KMS-11 (cell line): ENCODE results near the gene FMNL3.
"Not testable (repeated sequence)": the region's sequence is repeated elsewhere in the genome, so short reads cannot be mapped to it uniquely, and the experiment has no call there.

Source experiments
- H2AFZ ChIP-seq: fragments of 200-600 bp; sonication (generic); 2 replicates; pipeline ENCODE4 v1.6.1; 2016; ENCODE audit warnings: antibody characterized with exemption, mixed run types, low read depth
- H3K27ac ChIP-seq: fragments of 200-600 bp; sonication (generic); 2 replicates; pipeline ENCODE4 v1.6.1; 2016; ENCODE audit warnings: mild to moderate bottlenecking, mixed run types
- H3K27me3 ChIP-seq: fragments of 200-600 bp; sonication (generic); 2 replicates; pipeline ENCODE4 v1.6.1; 2017; ENCODE audit warnings: mild to moderate bottlenecking, low read depth, mixed run types, moderate library complexity; ENCODE audit not compliant: insufficient read depth
- H3K36me3 ChIP-seq: fragments of 200-600 bp; sonication (generic); 2 replicates; pipeline ENCODE4 v1.6.1; 2017; ENCODE audit warnings: mild to moderate bottlenecking, mixed run types; ENCODE audit not compliant: insufficient read depth
- H3K4me1 ChIP-seq: fragments of 200-600 bp; sonication (generic); 2 replicates; pipeline ENCODE4 v1.6.1; 2016; ENCODE audit warnings: mild to moderate bottlenecking, low read depth, mixed run types; ENCODE audit not compliant: poor library complexity, severe bottlenecking
- H3K4me2 ChIP-seq: fragments of 200-600 bp; sonication (generic); 2 replicates; pipeline ENCODE4 v1.7.0; 2016; ENCODE audit warnings: mild to moderate bottlenecking, mixed run types
- H3K4me3 ChIP-seq: fragments of 200-600 bp; sonication (generic); IDR thresholded peaks from 2 replicates; pipeline ENCODE4 v1.6.1; 2017; ENCODE audit warnings: low read depth, low read length, mixed read lengths; ENCODE audit not compliant: insufficient read depth
- H3K79me2 ChIP-seq: fragments of 200-600 bp; sonication (generic); 2 replicates; pipeline ENCODE4 v1.6.1; 2016; ENCODE audit warnings: low read depth, mixed run types; ENCODE audit not compliant: insufficient read depth
- H3K9ac ChIP-seq: fragments of 200-600 bp; sonication (generic); 2 replicates; pipeline ENCODE4 v1.6.1; 2016; ENCODE audit warnings: mild to moderate bottlenecking, mixed run types
- H4K20me1 ChIP-seq: fragments of 200-600 bp; sonication (generic); 2 replicates; pipeline ENCODE4 v1.6.1; 2016; ENCODE audit warnings: mild to moderate bottlenecking, mixed run types; ENCODE audit not compliant: insufficient read depth
- TF ChIP-seq, protein P1 (sequence below): fragments of 200-600 bp; sonication (generic); conservative IDR thresholded peaks from 2 replicates; pipeline ENCODE4 v1.6.1; 2017; ENCODE audit warnings: low read depth, mild to moderate bottlenecking, antibody characterized with exemption, low read length, moderate library complexity, mixed read lengths

FMNL3 gene

DNA sequence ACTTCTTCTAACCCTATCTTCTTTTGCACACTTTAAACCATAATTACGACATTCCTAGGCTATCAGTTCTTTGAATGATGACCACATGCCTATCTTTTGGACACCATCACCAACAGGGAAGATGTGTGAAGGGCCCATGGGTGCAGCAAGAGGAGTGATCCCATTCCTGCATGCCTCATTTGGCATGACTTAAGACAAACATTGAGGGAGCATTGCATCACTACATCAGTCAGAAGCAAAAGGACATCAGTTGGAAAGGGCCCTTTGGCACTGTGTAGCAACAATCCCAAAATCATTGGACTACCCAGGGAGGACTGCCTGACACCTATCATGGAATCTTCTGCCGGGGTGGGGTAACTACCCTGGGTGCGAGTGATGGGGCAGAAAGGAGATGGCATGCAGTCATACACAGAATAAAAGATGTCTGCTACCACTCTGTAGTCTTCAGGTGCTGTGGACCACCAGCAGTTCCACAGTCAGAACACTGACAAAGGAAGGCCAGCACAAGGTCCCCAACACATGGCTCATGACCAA is 23.4 kb upstream of the FMNL3 start:
- Histone ChIP-seq H2AFZ (no peak overlapping the region), H3K36me3 (no peaks in the 10 kb centered on the region), H3K27ac (no peak overlapping the region), H3K79me2 (no peaks in the 10 kb centered on the region), H3K9ac (no peak overlapping the region), H3K4me3 (no peak overlapping the region), H3K4me2 (no peak overlapping the region), H3K27me3 (no peaks in the 10 kb centered on the region), H3K4me1 (no peaks in the 10 kb centered on the region), H4K20me1 (no peaks in the 10 kb centered on the region)
- TF ChIP-seq, protein P1, sequence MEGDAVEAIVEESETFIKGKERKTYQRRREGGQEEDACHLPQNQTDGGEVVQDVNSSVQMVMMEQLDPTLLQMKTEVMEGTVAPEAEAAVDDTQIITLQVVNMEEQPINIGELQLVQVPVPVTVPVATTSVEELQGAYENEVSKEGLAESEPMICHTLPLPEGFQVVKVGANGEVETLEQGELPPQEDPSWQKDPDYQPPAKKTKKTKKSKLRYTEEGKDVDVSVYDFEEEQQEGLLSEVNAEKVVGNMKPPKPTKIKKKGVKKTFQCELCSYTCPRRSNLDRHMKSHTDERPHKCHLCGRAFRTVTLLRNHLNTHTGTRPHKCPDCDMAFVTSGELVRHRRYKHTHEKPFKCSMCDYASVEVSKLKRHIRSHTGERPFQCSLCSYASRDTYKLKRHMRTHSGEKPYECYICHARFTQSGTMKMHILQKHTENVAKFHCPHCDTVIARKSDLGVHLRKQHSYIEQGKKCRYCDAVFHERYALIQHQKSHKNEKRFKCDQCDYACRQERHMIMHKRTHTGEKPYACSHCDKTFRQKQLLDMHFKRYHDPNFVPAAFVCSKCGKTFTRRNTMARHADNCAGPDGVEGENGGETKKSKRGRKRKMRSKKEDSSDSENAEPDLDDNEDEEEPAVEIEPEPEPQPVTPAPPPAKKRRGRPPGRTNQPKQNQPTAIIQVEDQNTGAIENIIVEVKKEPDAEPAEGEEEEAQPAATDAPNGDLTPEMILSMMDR, result no peak

DNA sequence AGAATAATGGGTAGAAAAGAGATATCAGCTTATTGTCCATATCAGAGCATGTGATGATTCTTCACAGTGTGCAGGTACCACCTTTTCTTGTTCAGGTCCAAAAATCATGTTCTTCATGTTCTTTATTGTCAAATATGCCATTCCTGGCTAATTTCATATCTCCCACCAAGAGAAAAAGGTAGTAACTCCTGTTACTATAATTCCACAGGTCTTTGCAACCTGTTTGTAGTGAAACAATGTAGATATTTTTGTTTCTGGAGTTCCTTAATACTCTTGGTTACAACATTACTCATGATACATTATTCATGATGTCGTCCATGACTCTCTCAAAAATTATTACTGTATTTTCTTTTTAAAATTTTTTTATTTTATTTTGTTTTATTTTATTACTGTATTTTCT is 22.8 kb upstream of the FMNL3 start:
- Histone ChIP-seq H2AFZ (no peak overlapping the region), H3K36me3 (no peaks in the 10 kb centered on the region), H4K20me1 (no peaks in the 10 kb centered on the region), H3K27ac (no peak overlapping the region), H3K27me3 (no peaks in the 10 kb centered on the region), H3K4me2 (no peak overlapping the region), H3K4me1 (no peaks in the 10 kb centered on the region), H3K79me2 (no peaks in the 10 kb centered on the region), H3K9ac (no peak overlapping the region), H3K4me3 (no peak overlapping the region)
- TF ChIP-seq, protein P1, result no peak

DNA sequence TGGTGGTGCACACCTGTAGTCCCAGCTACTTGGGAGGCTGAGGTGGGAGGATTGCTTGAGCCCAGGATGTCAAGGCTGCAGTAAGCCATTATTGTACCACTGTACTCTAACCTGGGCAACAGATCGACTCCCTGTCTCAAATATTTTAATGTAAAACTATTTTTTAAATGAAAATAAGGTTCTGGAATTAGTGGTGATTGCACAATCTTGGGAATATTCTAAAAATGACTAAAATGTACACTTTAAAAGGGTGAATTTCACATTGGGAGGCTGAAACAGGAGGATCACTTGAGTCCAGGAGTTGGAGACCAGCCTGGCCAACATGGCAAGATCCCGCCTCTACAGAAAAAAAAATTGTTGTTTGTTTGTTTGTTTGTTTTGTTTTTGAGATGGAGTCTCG is 21.2 kb upstream of the FMNL3 start:
- Histone ChIP-seq H3K4me2 (no peak overlapping the region), H3K4me3 (no peak overlapping the region), H4K20me1 (no peaks in the 10 kb centered on the region), H2AFZ (no peak overlapping the region), H3K9ac (no peak overlapping the region), H3K36me3 (no peaks in the 10 kb centered on the region), H3K27me3 (no peaks in the 10 kb centered on the region), H3K4me1 (no peaks in the 10 kb centered on the region), H3K27ac (no peak overlapping the region), H3K79me2 (no peaks in the 10 kb centered on the region)
- TF ChIP-seq, protein P1, result no peak

DNA sequence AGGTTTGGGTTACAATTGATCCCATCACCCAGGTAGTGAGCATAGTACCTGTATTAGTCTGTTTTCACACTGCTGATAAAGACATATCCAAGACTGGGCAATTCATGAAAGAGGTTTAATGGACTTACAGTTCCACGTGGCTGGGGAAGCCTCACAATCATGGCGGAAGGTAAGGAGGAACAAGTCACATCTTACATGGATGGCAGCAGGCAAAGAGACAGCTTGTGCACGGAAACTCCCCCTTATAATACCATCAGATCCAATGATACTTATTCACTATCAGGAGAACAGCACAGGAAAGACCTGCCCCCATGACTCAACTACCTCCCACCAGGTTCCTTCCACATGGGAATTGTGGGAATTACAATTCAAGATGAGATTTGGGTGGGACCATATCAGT is 14.2 kb upstream of the FMNL3 start:
- H3K9ac ChIP-seq, H3K4me2 ChIP-seq, H4K20me1 ChIP-seq, H3K79me2 ChIP-seq, H3K36me3 ChIP-seq, H3K27me3 ChIP-seq, H3K4me3 ChIP-seq, H2AFZ ChIP-seq, H3K4me1 ChIP-seq, H3K27ac ChIP-seq: not testable (repeated sequence)

DNA sequence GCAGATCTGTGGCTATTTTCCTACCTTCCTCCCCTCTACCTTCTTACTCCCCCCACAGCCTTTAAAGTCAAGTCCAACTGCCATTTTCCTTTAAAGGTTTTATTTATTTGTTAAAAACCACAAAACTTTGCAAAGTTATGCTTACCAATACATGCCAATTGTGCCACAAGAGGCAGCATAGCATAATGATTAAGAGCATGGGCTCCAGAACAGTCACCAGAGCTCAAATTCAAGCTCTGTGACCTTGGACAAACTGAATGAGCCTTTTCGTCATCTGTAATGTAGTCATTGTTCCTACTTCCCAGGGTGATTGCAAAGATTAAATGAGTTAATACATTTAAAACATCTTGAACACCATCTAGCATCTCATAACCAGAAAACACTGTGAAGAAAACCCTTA is 13.0 kb upstream of the FMNL3 start:
- Histone ChIP-seq H4K20me1 (no peaks in the 10 kb centered on the region), H3K4me3 (no peak overlapping the region), H3K9ac (no peak overlapping the region), H3K36me3 (no peaks in the 10 kb centered on the region), H3K4me2 (no peak overlapping the region), H3K4me1 (no peaks in the 10 kb centered on the region), H2AFZ (no peak overlapping the region), H3K27ac (no peak overlapping the region), H3K27me3 (no peaks in the 10 kb centered on the region), H3K79me2 (no peaks in the 10 kb centered on the region)
- TF ChIP-seq, protein P1, result no peak

DNA sequence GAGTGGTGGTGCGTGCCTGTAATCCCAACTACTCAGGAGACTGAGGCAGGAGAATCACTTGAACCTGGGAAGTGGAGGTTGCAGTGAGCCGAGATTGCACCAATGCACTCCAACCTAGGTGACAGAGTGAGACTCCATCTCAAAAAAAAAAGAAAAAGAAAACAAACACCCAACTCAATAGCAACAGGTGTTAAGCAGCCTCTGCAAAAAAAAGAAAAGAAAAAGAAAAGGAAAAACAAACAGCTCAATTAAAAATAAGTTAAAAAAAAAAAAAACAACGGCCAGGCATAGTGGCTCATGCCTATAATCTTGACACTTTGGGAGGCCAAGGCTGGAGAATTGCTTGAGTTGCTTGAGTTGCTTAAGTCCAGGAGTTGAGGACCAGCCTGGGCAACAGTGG is 10.6 kb upstream of the FMNL3 start:
- not testable (repeated sequence) for H3K4me1 ChIP-seq, H3K79me2 ChIP-seq, H3K27me3 ChIP-seq, H3K4me2 ChIP-seq, H3K27ac ChIP-seq, H2AFZ ChIP-seq, H3K36me3 ChIP-seq, H3K9ac ChIP-seq, H4K20me1 ChIP-seq, H3K4me3 ChIP-seq
